ENCODE data around the gene PHTF2.
A peak's percentile ranks its signal among the peaks of the same experiment; 100 is the strongest.

The PHTF2 gene

GRCh38 chr7:77791336-77791735 lies 7.2 kb upstream of the PHTF2 start:
- H3K36me3 ChIP-seq (ENCODE audit: control insufficient read depth in 4 of 4, insufficient read depth in 4 of 4, low read length in 3 of 4): peaks cover 0 to 12% (median 6%) of the 10 kb centered on the region in 4 experiments
- no peak overlapping the region for H3K4me3 ChIP-seq (ENCODE audit: control insufficient read depth in 1 of 7, extremely low read depth in 1 of 7, insufficient read depth in 4 of 7, low read depth in 2 of 7, low read length in 6 of 7)
- no CpG with 5 or more reads among the region's 6 CpGs for WGBS (ENCODE audit: insufficient coverage)
- H3K4me1 ChIP-seq (ENCODE audit: control extremely low read depth in 1 of 4, control insufficient read depth in 4 of 4, insufficient read depth in 4 of 4, low read length in 3 of 4): peaks cover 0 to under 1% (median 0%) of the 10 kb centered on the region in 4 experiments
- no peaks in the 10 kb centered on the region for H3K9me3 ChIP-seq (ENCODE audit: control extremely low read depth in 1 of 5, control insufficient read depth in 4 of 5, insufficient read depth in 2 of 5, low read depth in 1 of 5, low read length in 4 of 5)
- ChIA-PET CTCF (interaction anchor here (0.6 kb wide), 1 partner anchor 21 kb away, joined by 4 read pairs; no protein-coding TSS in a partner anchor), POLR2A (no interaction called here)
- no peaks in the 10 kb centered on the region for H3K27me3 ChIP-seq (replicated peaks in 2 of 5; ENCODE audit: control insufficient read depth in 4 of 5, insufficient read depth in 5 of 5, low read length in 4 of 5)
- no peak overlapping the region for H3K27ac ChIP-seq (ENCODE audit: insufficient read depth in 1 of 2, low read depth in 1 of 2, low read length in 2 of 2, poor library complexity in 1 of 2, severe bottlenecking in 2 of 2)
- DNase-seq: no peak

GRCh38 chr7:77791956-77792355 lies 6.6 kb upstream of the PHTF2 start:
- 100% methylated on average over 1 of the region's 2 CpGs for WGBS (ENCODE audit: insufficient coverage)
- Histone ChIP-seq H3K9me3 (ENCODE audit: control extremely low read depth in 1 of 5, control insufficient read depth in 4 of 5, insufficient read depth in 2 of 5, low read depth in 1 of 5, low read length in 4 of 5) (no peaks in the 10 kb centered on the region), H3K27me3 (replicated peaks in 2 of 5; ENCODE audit: control insufficient read depth in 4 of 5, insufficient read depth in 5 of 5, low read length in 4 of 5) (no peaks in the 10 kb centered on the region), H3K4me3 (ENCODE audit: control insufficient read depth in 1 of 7, extremely low read depth in 1 of 7, insufficient read depth in 4 of 7, low read depth in 2 of 7, low read length in 6 of 7) (no peak overlapping the region), H3K36me3 (ENCODE audit: control insufficient read depth in 4 of 4, insufficient read depth in 4 of 4, low read length in 3 of 4) (peaks cover 0 to 9% (median 6%) of the 10 kb centered on the region in 4 experiments), H3K4me1 (ENCODE audit: control extremely low read depth in 1 of 4, control insufficient read depth in 4 of 4, insufficient read depth in 4 of 4, low read length in 3 of 4) (peaks cover 2 to 6% (median 4%) of the 10 kb centered on the region in 4 experiments), H3K27ac (ENCODE audit: insufficient read depth in 1 of 2, low read depth in 1 of 2, low read length in 2 of 2, poor library complexity in 1 of 2, severe bottlenecking in 2 of 2) (no peak overlapping the region)
- POLR2A ChIA-PET: no interaction called here
- DNase-seq: no peak
- CTCF ChIA-PET: interaction anchor here (0.8 kb wide), 1 partner anchor 24 kb away, joined by 3 read pairs; no protein-coding TSS in a partner anchor

GRCh38 chr7:77794000-77794399 lies 4.6 kb upstream of the PHTF2 start:
- CTCF ChIA-PET: no interaction called here
- H3K4me1 ChIP-seq (ENCODE audit: control extremely low read depth in 1 of 4, control insufficient read depth in 4 of 4, insufficient read depth in 4 of 4, low read length in 3 of 4): peaks cover 9 to 16% (median 12%) of the 10 kb centered on the region in 4 experiments
- POLR2A ChIA-PET: no interaction called here
- H3K9me3 ChIP-seq (ENCODE audit: control extremely low read depth in 1 of 5, control insufficient read depth in 4 of 5, insufficient read depth in 2 of 5, low read depth in 1 of 5, low read length in 4 of 5): no peaks in the 10 kb centered on the region
- 100% methylated on average over 2 of the region's 4 CpGs for WGBS (ENCODE audit: insufficient coverage)
- DNase-seq: no peak
- no peak overlapping the region for H3K4me3 ChIP-seq (ENCODE audit: control insufficient read depth in 1 of 7, extremely low read depth in 1 of 7, insufficient read depth in 4 of 7, low read depth in 2 of 7, low read length in 6 of 7)
- peaks cover 0 to 9% (median 6%) of the 10 kb centered on the region in 4 experiments for H3K36me3 ChIP-seq (ENCODE audit: control insufficient read depth in 4 of 4, insufficient read depth in 4 of 4, low read length in 3 of 4)
- no peaks in the 10 kb centered on the region for H3K27me3 ChIP-seq (replicated peaks in 2 of 5; ENCODE audit: control insufficient read depth in 4 of 5, insufficient read depth in 5 of 5, low read length in 4 of 5)
- H3K27ac ChIP-seq (ENCODE audit: insufficient read depth in 1 of 2, low read depth in 1 of 2, low read length in 2 of 2, poor library complexity in 1 of 2, severe bottlenecking in 2 of 2): no peak overlapping the region

- Histone ChIP-seq H3K27me3 (replicated peaks in 2 of 5; ENCODE audit: control insufficient read depth in 4 of 5, insufficient read depth in 5 of 5, low read length in 4 of 5) (no peaks in the 10 kb centered on the region), H3K9me3 (ENCODE audit: control extremely low read depth in 1 of 5, control insufficient read depth in 4 of 5, insufficient read depth in 2 of 5, low read depth in 1 of 5, low read length in 4 of 5) (no peaks in the 10 kb centered on the region), H3K4me1 (ENCODE audit: control extremely low read depth in 1 of 4, control insufficient read depth in 4 of 4, insufficient read depth in 4 of 4, low read length in 3 of 4) (peaks cover 17 to 36% (median 24%) of the 10 kb centered on the region in 4 experiments), H3K4me3 (ENCODE audit: control insufficient read depth in 1 of 7, extremely low read depth in 1 of 7, insufficient read depth in 4 of 7, low read depth in 2 of 7, low read length in 6 of 7) (no peak overlapping the region), H3K36me3 (ENCODE audit: control insufficient read depth in 4 of 4, insufficient read depth in 4 of 4, low read length in 3 of 4) (peaks cover 0 to 9% (median 6%) of the 10 kb centered on the region in 4 experiments), H3K27ac (ENCODE audit: insufficient read depth in 1 of 2, low read depth in 1 of 2, low read length in 2 of 2, poor library complexity in 1 of 2, severe bottlenecking in 2 of 2) (no peak overlapping the region)
- no CpG with 5 or more reads among the region's 3 CpGs for WGBS (ENCODE audit: insufficient coverage)
- DNase-seq: no peak
- CTCF ChIA-PET: interaction anchor here (3.2 kb wide), 1 partner anchor 8 kb away, joined by 9 read pairs; no protein-coding TSS in a partner anchor
- POLR2A ChIA-PET: no interaction called here
Measured at GRCh38 chr7:77796109-77796508, 2.5 kb upstream of the PHTF2 start.

- Histone ChIP-seq H3K27me3 (replicated peaks in 2 of 5; ENCODE audit: control insufficient read depth in 4 of 5, insufficient read depth in 5 of 5, low read length in 4 of 5) (no peaks in the 10 kb centered on the region), H3K4me3 (ENCODE audit: control insufficient read depth in 1 of 7, extremely low read depth in 1 of 7, insufficient read depth in 4 of 7, low read depth in 2 of 7, low read length in 6 of 7) (peak overlapping the region in 6 of 7 experiments; percentile 78 to 99 (median 97)), H3K27ac (ENCODE audit: insufficient read depth in 1 of 2, low read depth in 1 of 2, low read length in 2 of 2, poor library complexity in 1 of 2, severe bottlenecking in 2 of 2) (no peak overlapping the region), H3K9me3 (ENCODE audit: control extremely low read depth in 1 of 5, control insufficient read depth in 4 of 5, insufficient read depth in 2 of 5, low read depth in 1 of 5, low read length in 4 of 5) (no peaks in the 10 kb centered on the region), H3K4me1 (ENCODE audit: control extremely low read depth in 1 of 4, control insufficient read depth in 4 of 4, insufficient read depth in 4 of 4, low read length in 3 of 4) (peaks cover 17 to 37% (median 25%) of the 10 kb centered on the region in 4 experiments), H3K36me3 (ENCODE audit: control insufficient read depth in 4 of 4, insufficient read depth in 4 of 4, low read length in 3 of 4) (peaks cover 0 to 9% (median 6%) of the 10 kb centered on the region in 4 experiments)
- ChIA-PET CTCF (interaction anchor here (3.2 kb wide), 1 partner anchor 9 kb away, joined by 9 read pairs; no protein-coding TSS in a partner anchor), POLR2A (no interaction called here)
- no peak for DNase-seq
- 96% methylated on average over 4 of the region's 5 CpGs for WGBS (ENCODE audit: insufficient coverage)
Measured at GRCh38 chr7:77796960-77797359, 1.6 kb upstream of the PHTF2 start.

- H3K4me1 ChIP-seq (ENCODE audit: control extremely low read depth in 1 of 4, control insufficient read depth in 4 of 4, insufficient read depth in 4 of 4, low read length in 3 of 4): peaks cover 19 to 45% (median 33%) of the 10 kb centered on the region in 4 experiments
- H3K27ac ChIP-seq (ENCODE audit: insufficient read depth in 1 of 2, low read depth in 1 of 2, low read length in 2 of 2, poor library complexity in 1 of 2, severe bottlenecking in 2 of 2): peak overlapping the region; percentile 69 to 84
- H3K36me3 ChIP-seq (ENCODE audit: control insufficient read depth in 4 of 4, insufficient read depth in 4 of 4, low read length in 3 of 4): peaks cover 0 to 9% (median 6%) of the 10 kb centered on the region in 4 experiments
- no peaks in the 10 kb centered on the region for H3K27me3 ChIP-seq (replicated peaks in 2 of 5; ENCODE audit: control insufficient read depth in 4 of 5, insufficient read depth in 5 of 5, low read length in 4 of 5)
- CTCF ChIA-PET: interaction anchor here (1.0 to 3.2 kb wide), 5 partner anchors 10 to 146 kb away, joined by 3 to 9 read pairs (median 5); no protein-coding TSS in a partner anchor
- DNase-seq: no peak
- 0% methylated on average over 34 of the region's 35 CpGs for WGBS (ENCODE audit: insufficient coverage)
- POLR2A ChIA-PET: no interaction called here
- peak overlapping the region; percentile 78 to 99 (median 97) for H3K4me3 ChIP-seq (ENCODE audit: control insufficient read depth in 1 of 7, extremely low read depth in 1 of 7, insufficient read depth in 4 of 7, low read depth in 2 of 7, low read length in 6 of 7)
- no peaks in the 10 kb centered on the region for H3K9me3 ChIP-seq (ENCODE audit: control extremely low read depth in 1 of 5, control insufficient read depth in 4 of 5, insufficient read depth in 2 of 5, low read depth in 1 of 5, low read length in 4 of 5)
Measured at GRCh38 chr7:77797734-77798393, 709 bp upstream of the PHTF2 start.
